GM18508 (cell line): ENCODE data around the gene CCDC107.
"Not testable (repeated sequence)": the region's sequence is repeated elsewhere in the genome, so short reads cannot be mapped to it uniquely, and the experiment has no call there.

Experiments
- ATAC-seq: cut with Tn5 transposase; IDR thresholded peaks from one replicate; pipeline ENCODE4 v1.9.1; 2021; ENCODE audit warnings: moderate number of reproducible peaks; ENCODE audit not compliant: insufficient read depth, unreplicated experiment

CCDC107 gene

GRCh38 chr9:35658137-35658967 is at the start of gene CCDC107:
Gene CCDC107 (plus strand): TSS chr9:35658292. CDS start chr9:35658380, 88 bp downstream.
- peak; percentile 33 for ATAC-seq

DNA sequence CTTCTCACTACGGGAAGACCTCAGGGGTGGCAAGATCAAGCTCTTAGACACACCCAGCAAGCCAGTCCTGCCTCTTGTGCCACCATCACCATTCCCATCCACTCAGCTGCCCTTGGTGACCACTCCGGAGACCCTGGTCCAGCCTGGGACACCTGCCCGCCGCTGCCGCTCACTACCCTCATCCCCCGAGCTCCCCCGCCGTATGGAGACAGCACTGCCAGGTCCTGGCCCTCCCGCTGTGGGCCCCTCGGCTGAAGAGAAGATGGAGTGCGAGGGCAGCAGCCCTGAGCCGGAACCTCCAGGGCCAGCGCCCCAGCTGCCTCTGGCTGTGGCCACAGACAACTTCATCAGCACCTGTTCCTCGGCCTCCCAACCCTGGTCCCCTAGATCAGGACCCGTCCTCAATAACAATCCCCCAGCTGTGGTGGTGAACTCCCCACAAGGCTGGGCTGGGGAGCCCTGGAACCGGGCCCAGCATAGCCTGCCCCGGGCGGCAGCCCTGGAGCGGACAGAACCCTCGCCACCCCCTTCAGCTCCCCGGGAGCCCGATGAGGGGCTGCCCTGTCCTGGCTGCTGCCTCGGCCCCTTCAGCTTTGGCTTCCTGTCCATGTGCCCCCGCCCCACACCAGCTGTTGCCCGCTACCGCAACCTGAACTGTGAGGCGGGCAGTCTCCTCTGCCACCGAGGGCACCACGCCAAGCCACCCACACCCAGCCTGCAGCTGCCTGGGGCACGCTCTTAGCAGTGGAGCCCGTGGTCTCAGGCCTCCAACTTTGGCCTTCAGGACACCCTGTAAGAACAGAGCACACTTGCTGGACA is 48.9 kb upstream of the CCDC107 start:
- ATAC-seq = no peak

GRCh38 chr9:35609820-35610163 is 48.3 kb upstream of the CCDC107 start:
- no peak for ATAC-seq

DNA sequence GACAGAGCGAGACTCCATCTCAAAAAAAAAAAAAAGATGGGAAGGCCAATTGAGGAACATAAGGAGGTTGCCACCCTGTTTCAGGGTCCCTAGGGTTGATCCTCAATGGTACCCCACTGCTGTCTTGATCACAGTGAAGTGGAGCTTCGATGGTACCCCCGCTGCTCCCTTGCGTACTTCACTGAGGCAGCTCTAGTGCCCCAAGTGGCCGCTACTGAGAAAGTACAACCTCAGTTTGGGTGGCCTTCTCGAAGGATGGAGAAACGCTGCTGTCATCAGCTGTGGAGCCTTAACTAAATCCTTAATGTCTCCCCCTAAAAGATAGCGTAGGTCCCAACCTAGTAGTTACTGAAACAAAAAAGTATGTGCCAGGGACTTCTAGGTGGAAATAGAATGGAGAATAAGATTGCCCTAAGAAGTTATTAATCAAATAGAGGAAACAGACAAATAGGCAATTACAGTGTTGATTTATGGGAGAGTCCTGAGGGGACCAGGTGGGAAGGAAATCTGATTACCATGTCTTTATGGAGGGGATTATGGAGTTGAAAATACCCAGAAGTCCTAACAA is 46.8 kb upstream of the CCDC107 start:
- ATAC-seq = no peak

GRCh38 chr9:35612066-35612465 is 46.0 kb upstream of the CCDC107 start:
- not testable (repeated sequence) for ATAC-seq

GRCh38 chr9:35612843-35613242 is 45.2 kb upstream of the CCDC107 start:
- no peak for ATAC-seq

GRCh38 chr9:35615981-35616680 is 42.0 kb upstream of the CCDC107 start:
- no peak for ATAC-seq

DNA sequence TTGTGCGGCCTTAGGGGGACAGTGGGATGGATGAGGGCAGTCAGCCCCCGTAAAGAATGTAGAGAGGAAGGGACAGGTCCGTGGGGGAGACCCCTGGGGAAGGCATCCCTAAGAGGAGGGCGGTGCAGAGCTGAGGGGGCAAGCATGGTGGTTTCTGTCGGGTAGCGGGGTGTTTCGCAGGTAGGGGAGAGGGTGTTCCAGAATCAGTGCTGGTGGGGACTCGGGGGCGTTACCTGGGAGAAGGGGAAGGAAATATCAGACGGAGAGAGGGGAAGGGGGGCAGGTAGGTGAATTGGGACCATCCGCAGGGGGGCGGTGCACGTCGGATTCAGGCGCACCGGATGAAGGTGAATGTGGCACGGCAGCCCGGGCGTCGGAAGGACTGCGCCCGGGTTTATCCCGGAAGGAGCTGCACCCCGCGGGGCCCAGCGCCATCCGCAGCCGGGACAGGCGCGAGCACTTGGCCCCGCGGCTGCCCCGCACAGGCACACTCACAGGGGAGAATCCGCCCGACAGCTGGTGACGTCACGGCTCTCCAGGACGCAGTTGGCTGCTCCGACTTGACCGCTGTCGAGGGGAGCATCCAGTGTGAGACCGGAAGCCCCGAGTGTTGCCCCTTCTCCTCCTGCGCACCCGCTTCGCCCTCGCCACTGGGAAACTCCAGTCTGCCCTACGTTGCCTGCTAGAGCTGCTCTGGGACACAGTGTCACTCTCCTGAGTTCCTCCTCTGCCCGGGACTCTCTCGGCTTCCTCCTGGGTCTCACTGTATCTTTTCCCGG is 41.2 kb upstream of the CCDC107 start:
- ATAC-seq = no peak

DNA sequence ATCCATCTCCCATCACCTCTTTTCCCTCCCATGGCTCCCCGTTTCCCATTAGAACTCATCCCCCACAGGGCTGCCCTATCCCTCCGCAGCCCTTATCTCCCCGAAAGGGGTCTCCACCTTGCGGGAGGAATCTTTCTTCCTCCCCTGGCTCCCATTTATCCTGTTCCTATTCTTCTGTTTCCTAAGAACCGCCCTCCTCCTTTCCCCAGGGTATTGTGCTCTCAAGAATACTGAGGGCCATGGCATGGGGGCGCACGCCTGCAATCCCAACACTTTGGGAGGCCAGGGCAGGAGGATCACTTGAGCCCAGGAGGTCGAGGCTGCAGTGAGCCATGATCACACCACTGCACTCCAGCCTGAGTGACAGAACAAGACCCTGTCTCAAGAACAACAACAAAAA is 40.5 kb upstream of the CCDC107 start:
- no peak for ATAC-seq

DNA sequence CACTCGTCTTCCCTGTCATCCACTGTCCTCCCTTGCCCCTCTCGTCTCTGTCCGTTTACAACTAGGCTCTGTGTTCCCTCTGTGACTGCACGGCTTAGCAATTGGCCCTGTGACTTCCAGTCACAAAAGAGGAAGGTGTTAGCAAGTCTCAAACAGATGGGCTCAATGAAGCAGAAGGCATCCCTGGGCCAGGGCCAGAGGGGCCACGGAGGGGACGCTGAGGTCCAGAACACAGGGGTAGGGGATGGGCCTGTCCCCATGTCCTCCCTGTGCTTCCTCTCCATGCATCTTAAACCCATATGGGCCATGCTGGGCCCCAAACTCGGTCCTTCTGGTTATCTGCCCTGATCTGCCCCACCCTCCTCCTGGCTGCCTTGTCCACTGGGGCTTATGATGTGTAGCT is 39.8 kb upstream of the CCDC107 start, which contains the start of gene CD72:
CD72 (minus strand) TSS at position 89 of the 403 bp plus-strand sequence. CDS start 110 bp downstream, outside the sequence.
- no peak for ATAC-seq

GRCh38 chr9:35618854-35619799 is 39.0 kb upstream of the CCDC107 start:
- ATAC-seq = no peak

GRCh38 chr9:35619800-35620158 is 38.3 kb upstream of the CCDC107 start:
- no peak for ATAC-seq

GRCh38 chr9:35627575-35627974 is 30.5 kb upstream of the CCDC107 start:
- ATAC-seq = no peak

GRCh38 chr9:35628389-35628991 is 29.6 kb upstream of the CCDC107 start:
- ATAC-seq = no peak

GRCh38 chr9:35629597-35629996 is 28.5 kb upstream of the CCDC107 start:
- ATAC-seq = no peak

DNA sequence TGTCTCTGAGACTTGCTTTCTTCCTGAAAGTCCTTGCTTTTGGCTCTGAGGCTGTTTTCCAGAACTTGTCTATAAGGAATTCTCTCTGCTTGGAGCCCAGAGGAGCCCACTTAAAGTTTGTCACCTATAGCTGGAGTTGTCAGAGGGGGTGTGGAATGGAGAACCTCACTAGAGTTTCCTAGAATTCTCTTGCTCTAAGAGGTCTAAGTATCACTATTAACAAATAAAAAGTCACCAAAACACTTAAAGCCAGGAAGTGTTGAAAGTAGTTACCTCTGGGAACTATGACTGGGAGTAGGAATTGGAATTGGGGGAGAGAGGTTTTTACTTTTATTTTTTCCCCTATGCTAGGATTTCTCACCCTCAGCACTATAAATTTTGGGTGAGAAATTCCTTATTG is 22.4 kb upstream of the CCDC107 start:
- ATAC-seq = no peak

GRCh38 chr9:35636135-35636876 is 21.8 kb upstream of the CCDC107 start:
- no peak for ATAC-seq

DNA sequence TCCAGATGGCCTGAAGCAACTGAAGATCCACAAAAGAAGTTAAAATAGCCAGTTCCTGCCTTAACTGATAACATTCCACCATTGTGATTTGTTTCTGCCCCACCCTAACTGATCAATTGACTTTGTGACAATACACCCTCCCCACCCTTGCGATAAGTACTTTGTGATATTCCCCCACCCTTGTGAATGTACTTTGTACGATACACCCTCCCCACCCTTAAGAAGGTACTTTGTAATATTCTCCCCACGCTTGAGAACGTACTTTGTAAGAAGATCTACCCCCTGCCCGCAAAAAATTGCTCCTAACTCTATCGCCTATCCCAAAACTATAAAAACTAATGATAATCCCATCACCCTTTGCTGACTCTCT is 21.2 kb upstream of the CCDC107 start:
- ATAC-seq = not testable (repeated sequence)
